AG09309 (cell line): ENCODE results near the gene C10orf90.
A peak's percentile ranks its signal among the peaks of the same experiment; 100 is the strongest.

Experiments
- DNase-seq: peaks from one replicate; pipeline ENCODE4 v3.0.0-alpha.2; 2010; ENCODE audit warnings: low read depth
- H3K4me3 ChIP-seq: 2 replicates; pipeline ENCODE4 v1.5.1; 2011; ENCODE audit warnings: mild to moderate bottlenecking, low read depth, low read length, moderate library complexity; ENCODE audit not compliant: control insufficient read depth
- TF ChIP-seq, protein P1 (sequence below): IDR thresholded peaks from 2 replicates; pipeline ENCODE4 v1.5.1; 2011; ENCODE audit warnings: mild to moderate bottlenecking, low read depth, low read length, inconsistent platforms; ENCODE audit not compliant: insufficient read depth, control insufficient read depth; ENCODE audit errors: missing control alignments

The C10orf90 gene

GRCh38 chr10:126469692-126470091 is 200.8 kb downstream of the C10orf90 start:
- no peak for DNase-seq

GRCh38 chr10:126468876-126469643 is 201.4 kb downstream of the C10orf90 start:
- TF ChIP-seq, protein P1, sequence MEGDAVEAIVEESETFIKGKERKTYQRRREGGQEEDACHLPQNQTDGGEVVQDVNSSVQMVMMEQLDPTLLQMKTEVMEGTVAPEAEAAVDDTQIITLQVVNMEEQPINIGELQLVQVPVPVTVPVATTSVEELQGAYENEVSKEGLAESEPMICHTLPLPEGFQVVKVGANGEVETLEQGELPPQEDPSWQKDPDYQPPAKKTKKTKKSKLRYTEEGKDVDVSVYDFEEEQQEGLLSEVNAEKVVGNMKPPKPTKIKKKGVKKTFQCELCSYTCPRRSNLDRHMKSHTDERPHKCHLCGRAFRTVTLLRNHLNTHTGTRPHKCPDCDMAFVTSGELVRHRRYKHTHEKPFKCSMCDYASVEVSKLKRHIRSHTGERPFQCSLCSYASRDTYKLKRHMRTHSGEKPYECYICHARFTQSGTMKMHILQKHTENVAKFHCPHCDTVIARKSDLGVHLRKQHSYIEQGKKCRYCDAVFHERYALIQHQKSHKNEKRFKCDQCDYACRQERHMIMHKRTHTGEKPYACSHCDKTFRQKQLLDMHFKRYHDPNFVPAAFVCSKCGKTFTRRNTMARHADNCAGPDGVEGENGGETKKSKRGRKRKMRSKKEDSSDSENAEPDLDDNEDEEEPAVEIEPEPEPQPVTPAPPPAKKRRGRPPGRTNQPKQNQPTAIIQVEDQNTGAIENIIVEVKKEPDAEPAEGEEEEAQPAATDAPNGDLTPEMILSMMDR: no peak
- peak; percentile 35 for DNase-seq
- no peak overlapping the region for H3K4me3 ChIP-seq

More at GRCh38 chr10:126469692-126470091, 200.8 kb downstream of the C10orf90 start:
- TF ChIP-seq, protein P1: no peak
- H3K4me3 ChIP-seq: no peak overlapping the region

DNA sequence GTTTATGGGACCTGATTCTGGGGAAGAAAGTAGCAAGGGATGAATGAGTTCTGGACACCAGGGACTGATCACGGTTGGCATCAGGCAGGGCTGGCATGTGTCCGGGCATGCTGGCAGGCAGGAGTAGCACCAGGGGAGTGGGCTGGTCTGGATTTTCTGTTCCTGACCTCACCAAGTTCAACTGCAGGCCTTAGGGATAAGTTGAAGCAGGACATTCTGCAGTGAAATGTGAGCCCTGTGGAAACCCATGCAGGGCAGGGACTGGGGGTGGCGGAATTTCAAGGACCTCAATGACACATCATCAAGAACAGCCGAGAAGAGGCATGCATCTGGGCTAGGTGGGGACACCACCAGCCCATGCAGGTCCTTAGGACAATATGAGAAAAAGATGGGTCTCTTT is 202.0 kb downstream of the C10orf90 start:
- no peak overlapping the region for H3K4me3 ChIP-seq
- TF ChIP-seq, protein P1: no peak
- DNase-seq: no peak

- TF ChIP-seq, protein P1: no peak
- no peak overlapping the region for H3K4me3 ChIP-seq
- no peak for DNase-seq
Observed at GRCh38 chr10:126465771-126466170, 204.7 kb downstream of the C10orf90 start.

DNA sequence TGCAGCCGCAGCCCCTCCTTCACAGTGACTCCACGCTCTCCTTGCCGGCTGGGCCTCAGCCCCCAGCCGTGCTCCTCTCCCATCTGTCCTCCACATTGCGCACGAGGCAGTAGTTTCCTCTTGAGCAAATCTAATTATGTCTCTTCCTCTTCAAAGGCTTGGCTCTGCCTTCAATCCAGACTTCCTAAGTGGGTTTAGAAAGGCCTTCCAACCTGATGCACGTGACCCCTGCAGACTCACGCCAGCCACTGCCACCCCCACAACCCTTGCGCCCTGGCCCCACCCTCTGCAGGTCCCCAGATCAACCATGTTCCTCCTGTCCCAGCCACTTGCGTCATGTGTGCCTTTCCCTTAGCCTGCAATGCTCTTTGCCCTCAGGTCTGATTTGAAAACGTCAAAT is 207.2 kb downstream of the C10orf90 start:
- TF ChIP-seq, protein P1: no peak
- H3K4me3 ChIP-seq: no peak overlapping the region
- DNase-seq: no peak

GRCh38 chr10:126461289-126461940 is 209.1 kb downstream of the C10orf90 start:
- TF ChIP-seq, protein P1: no peak
- DNase-seq: no peak
- H3K4me3 ChIP-seq: no peak overlapping the region
